Kidney (tissue), 14 donors: Measurements from ENCODE around the gene ALDH1L1. TPM values are rescaled to one million over a fixed set of nuclear protein-coding genes. Genes with fewer than 3 reads are reported as not detected.

Experiments used
- DNase-seq, 5 donors: peaks; one replicate each; pipeline ENCODE4 v3.0.0-alpha.2; 2013 to 2020
- FAIRE-seq: peaks from 2 replicates; lab custom pipeline; 2012; peaks lifted over from hg19 to GRCh38; lab: Jason Lieb, UNC
- H3K27ac ChIP-seq, 2 donors: one replicate each; pipeline ENCODE4 v1.7.0; 2013; ENCODE audit warnings: low read depth in 2 of 2, low read length in 2 of 2, inconsistent platforms in 1 of 2
- H3K27me3 ChIP-seq: one replicate; pipeline ENCODE4 v1.7.1; 2013; ENCODE audit warnings: low read length, inconsistent platforms; ENCODE audit not compliant: control insufficient read depth, insufficient read depth
- H3K36me3 ChIP-seq, 3 donors: one replicate each; pipeline versions ENCODE4 v1.7.0 to v1.7.1; 2013; ENCODE audit warnings: low read length in 3 of 3, control low read depth in 1 of 3, inconsistent platforms in 1 of 3; ENCODE audit not compliant: insufficient read depth in 3 of 3, control insufficient read depth in 2 of 3
- H3K4me1 ChIP-seq, 3 donors: one replicate each; pipeline versions ENCODE4 v1.7.0 to v1.7.1; 2013; ENCODE audit warnings: low read length in 3 of 3, inconsistent platforms in 1 of 3, low read depth in 1 of 3; ENCODE audit not compliant: control insufficient read depth in 2 of 3, insufficient read depth in 2 of 3
- H3K4me3 ChIP-seq, 3 donors: one replicate each; pipeline versions ENCODE4 v1.7.0 to v1.8.1; 2013; ENCODE audit warnings: low read length in 3 of 3, control low read depth in 1 of 3, inconsistent platforms in 1 of 3
- H3K9ac ChIP-seq, 3 donors: one replicate each; pipeline versions ENCODE4 v1.7.0 to v1.7.1; 2013; ENCODE audit warnings: low read length in 3 of 3, control low read depth in 1 of 3, inconsistent platforms in 1 of 3
- H3K9me3 ChIP-seq, 3 donors: one replicate each; pipeline versions ENCODE4 v1.7.0 to v1.7.1; 2013; ENCODE audit warnings: low read length in 3 of 3, control low read depth in 1 of 3, inconsistent platforms in 1 of 3; ENCODE audit not compliant: control insufficient read depth in 2 of 3, insufficient read depth in 1 of 3
- CTCF ChIP-seq: IDR thresholded peaks from 3 replicates; pipeline ENCODE4 v1.5.1; 2012; ENCODE audit warnings: mild to moderate bottlenecking, moderate library complexity, borderline replicate concordance; ENCODE audit not compliant: insufficient read depth; ENCODE audit errors: extremely low read depth
- intact Hi-C: fragments of 100-400 bp; cut with DNase I; formaldehyde crosslinking; loops from one replicate; pipeline ENCODE4 v1.11.1; 2022
- polyA plus RNA-seq: library from polyadenylated mRNA; stranded (reverse); fragments of 350-450 nt; fragmentation: Illumina TruSeq; extraction: RNeasy Lipid Tissue Mini Kit (QIAGEN cat#74804); gene quantifications from one replicate; pipeline ENCODE4 v1.2.3, GENCODE V29; 2014; ENCODE audit warnings: low read depth, low replicate concordance; ENCODE audit not compliant: insufficient read depth
- total RNA-seq: library from RNA; stranded (reverse); fragmentation: NEBNext Ultra II Directional; extraction: Animal tissue kit (Norgen Biotek cat#: 25700); gene quantifications from one replicate; pipeline ENCODE4 v1.2.1, GENCODE V29; 2021
- donor health status: control.
- donor health status: control.
- donor health status: control.
- donor health status: control.
- donor health status: control.
- donor health status: DM: yes; HTN: yes; CAD: no.
- donor health status: Normal renal cell carcinoma (clear cell type).

Gene ALDH1L1
- total and polyA plus RNA-seq, 2 donors from 2014 or later, result 60.0 to 199 TPM

- Histone ChIP-seq H3K9ac (no peak overlapping the region), H3K4me1 (no peaks in the 10 kb centered on the region), H3K9me3 (no peaks in the 10 kb centered on the region), H3K36me3 (peaks cover 0 to 57% (median 27%) of the 10 kb centered on the region in 3 donors), H3K27me3 (no peaks in the 10 kb centered on the region), H3K27ac (no peak overlapping the region), H3K4me3 (no peak overlapping the region)
- no peak for TF ChIP-seq CTCF
- DNase-seq, result no peak
- intact Hi-C loops, result no loop called here
- no peak for FAIRE-seq
Measured at GRCh38 chr3:126158912-126159454, 21.4 kb downstream of the ALDH1L1 start.

GRCh38 chr3:126158016-126158911, 22.1 kb downstream of the ALDH1L1 start:
- no peaks in the 10 kb centered on the region for H3K9me3 ChIP-seq
- no peak overlapping the region for H3K9ac ChIP-seq
- TF ChIP-seq CTCF, result no peak
- H3K4me3 ChIP-seq, result no peak overlapping the region
- H3K27ac ChIP-seq, result no peak overlapping the region
- peaks cover 0 to 63% (median 33%) of the 10 kb centered on the region in 3 donors for H3K36me3 ChIP-seq
- H3K4me1 ChIP-seq, result no peaks in the 10 kb centered on the region
- intact Hi-C loops, result no loop called here
- FAIRE-seq (no peak), DNase-seq (no peak)
- no peaks in the 10 kb centered on the region for H3K27me3 ChIP-seq

- intact Hi-C loops, result no loop called here
- Histone ChIP-seq H3K4me1 (no peaks in the 10 kb centered on the region), H3K9me3 (no peaks in the 10 kb centered on the region), H3K9ac (no peak overlapping the region), H3K27me3 (no peaks in the 10 kb centered on the region), H3K27ac (no peak overlapping the region), H3K36me3 (peaks cover 0 to 73% (median 41%) of the 10 kb centered on the region in 3 donors), H3K4me3 (no peak overlapping the region)
- TF ChIP-seq CTCF, result no peak
- FAIRE-seq (no peak), DNase-seq (no peak)
Measured at GRCh38 chr3:126157083-126157768, 23.2 kb downstream of the ALDH1L1 start.
